ENCODE measurements around the gene ARL4A. TPM values are rescaled to one million over a fixed set of nuclear protein-coding genes. Genes with fewer than 3 reads are reported as not detected.

Gene ARL4A
- total and polyA plus RNA-seq, 2 of the 13 experiments (the other 11 are each of a cell fraction or from before 2014, with no cell fraction given): 10.8 to 25.6 TPM

- Histone ChIP-seq H3K9me3 (ENCODE audit: low read length) (no peaks in the 10 kb centered on the region), H3K36me3 (replicated peaks in 1 of 2; ENCODE audit: control insufficient read depth in 1 of 2, insufficient read depth in 2 of 2, low read length in 2 of 2) (no peaks in the 10 kb centered on the region), H3K4me3 (replicated peaks in 1 of 3; ENCODE audit: insufficient read depth in 1 of 3, low read depth in 2 of 3, low read length in 3 of 3) (no peak overlapping the region), H2AFZ (ENCODE audit: low read length) (no peak overlapping the region), H3K27ac (ENCODE audit: extremely low read length, insufficient read depth, low read length) (no peak overlapping the region), H3K9ac (ENCODE audit: insufficient read depth, low read depth, low read length) (no peak overlapping the region), H4K20me1 (ENCODE audit: insufficient read depth, low read length) (no peaks in the 10 kb centered on the region), H3K27me3 (ENCODE audit: control insufficient read depth in 1 of 2, insufficient read depth in 2 of 2, low read length in 2 of 2) (no peaks in the 10 kb centered on the region), H3K4me2 (ENCODE audit: low read depth, low read length) (no peak overlapping the region), H3K79me2 (ENCODE audit: insufficient read depth, low read length) (no peaks in the 10 kb centered on the region), H3K4me1 (ENCODE audit: insufficient read depth, low read length) (peaks cover 21% of the 10 kb centered on the region)
- in situ Hi-C loops (cut with HindIII; ENCODE audit: extremely low pct_ligation_motif_present, low pct_unique_long_range_greater_than_20kb) (no loop called here), intact Hi-C loops (cut with micrococcal nuclease; ENCODE audit: unreplicated experiment) (loop anchor here (2.0 kb wide), 1 partner anchor 29 kb away; no protein-coding TSS in a partner anchor)
- ChIA-PET CTCF (ENCODE audit: low intra/inter-chr PET ratio, low total read pairs) (no interaction called here), POLR2A (interaction anchor here (0.9 to 1.4 kb wide), 2 partner anchors 16 to 17 kb away, joined by 3 to 6 read pairs; partner anchors contain the start of gene ARL4A)
- DNase-seq (ENCODE audit: low spot score): peak; percentile 95
- 13% methylated on average over 1 of the region's 1 CpG for WGBS (ENCODE audit: low lambda C conversion rate)
- peak; percentile 52 for FAIRE-seq
- no TSS peak for BruUV-seq (replicated peaks)
- peak; percentile 93 for ATAC-seq
- no peak for TF ChIP-seq MEIS2 (CRISPR knock-in tag; IDR thresholded peaks at IDR 0.05)
- TF ChIP-seq FOXK1 (CRISPR knock-in tag; IDR thresholded peaks at IDR 0.05; ENCODE audit: borderline replicate concordance, low read depth): peak; percentile 73; the same call in 1 of the 2 replicates
- TF ChIP-seq ARID5B (CRISPR knock-in tag; IDR thresholded peaks at IDR 0.05): peak; percentile 90
- no peak for TF ChIP-seq ZNF577 (CRISPR knock-in tag; IDR thresholded peaks at IDR 0.05; ENCODE audit: borderline replicate concordance, low read depth)
- no peak for TF ChIP-seq ZNF343 (CRISPR knock-in tag; IDR thresholded peaks at IDR 0.05)
- TF ChIP-seq ZBTB46 (CRISPR knock-in tag; IDR thresholded peaks at IDR 0.05; ENCODE audit: borderline replicate concordance): no peak
- TF ChIP-seq GMEB1 (CRISPR knock-in tag; IDR thresholded peaks at IDR 0.05; ENCODE audit: borderline replicate concordance): no peak
- no peak for TF ChIP-seq ZNF292 (CRISPR knock-in tag; IDR thresholded peaks at IDR 0.05; ENCODE audit: borderline replicate concordance, low read depth)
- no peak for TF ChIP-seq JUNB (CRISPR knock-in tag; IDR thresholded peaks at IDR 0.05; ENCODE audit: borderline replicate concordance)
- TF ChIP-seq ZNF136 (CRISPR knock-in tag; IDR thresholded peaks at IDR 0.05; ENCODE audit: low read depth): no peak
- no peak for TF ChIP-seq RNF2 (conservative IDR thresholded peaks at IDR 0.05; ENCODE audit: low read depth)
- no peak for TF ChIP-seq EED (CRISPR knock-in tag; IDR thresholded peaks at IDR 0.05)
- TF ChIP-seq, protein P1, sequence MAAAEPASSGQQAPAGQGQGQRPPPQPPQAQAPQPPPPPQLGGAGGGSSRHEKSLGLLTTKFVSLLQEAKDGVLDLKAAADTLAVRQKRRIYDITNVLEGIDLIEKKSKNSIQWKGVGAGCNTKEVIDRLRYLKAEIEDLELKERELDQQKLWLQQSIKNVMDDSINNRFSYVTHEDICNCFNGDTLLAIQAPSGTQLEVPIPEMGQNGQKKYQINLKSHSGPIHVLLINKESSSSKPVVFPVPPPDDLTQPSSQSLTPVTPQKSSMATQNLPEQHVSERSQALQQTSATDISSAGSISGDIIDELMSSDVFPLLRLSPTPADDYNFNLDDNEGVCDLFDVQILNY (CRISPR knock-in tag; conservative IDR thresholded peaks at IDR 0.05): no peak
Measured at GRCh38 chr7:12670000-12670729, 17.3 kb upstream of the ARL4A start.

Data from HepG2 (cell line).